ENCODE results near the gene ISLR. TPM values are rescaled to one million over a fixed set of nuclear protein-coding genes. Genes with fewer than 3 reads are reported as not detected.

ISLR gene
- polyA plus RNA-seq, 2 of the 4 experiments (the other 2 are of a cell fraction) = 0.10 to 0.43 TPM

- no peak for TF ChIP-seq RCOR1 (IDR thresholded peaks at IDR 0.05; ENCODE audit: low read depth, low read length)
- TF ChIP-seq HDAC2 (IDR thresholded peaks at IDR 0.05) = no peak
- peak; percentile 50 for TF ChIP-seq JUNB (IDR thresholded peaks at IDR 0.05)
- peak; percentile 35 to 44; a peak in 2 of 5 replicates for TF ChIP-seq EP300 (IDR thresholded peaks at IDR 0.05)
- TF ChIP-seq HOXB5 (CRISPR knock-in tag; IDR thresholded peaks at IDR 0.05) = no peak
- TF ChIP-seq FOSB (CRISPR knock-in tag; IDR thresholded peaks at IDR 0.05) = no peak
- TF ChIP-seq ZNF302 (CRISPR knock-in tag; IDR thresholded peaks at IDR 0.05) = no peak
- TF ChIP-seq MAFK (IDR thresholded peaks at IDR 0.05; ENCODE audit: partially characterized antibody) = no peak
- TF ChIP-seq JUN (IDR thresholded peaks at IDR 0.05) = peak in 1 of 2 experiments; percentile 74; a peak in 4 of 5 replicates
- peak; percentile 77 to 95 for TF ChIP-seq CEBPB (IDR thresholded peaks at IDR 0.05)
- TF ChIP-seq MYC (IDR thresholded peaks at IDR 0.05; ENCODE audit: borderline replicate concordance, low read length) = no peak
- no peak for TF ChIP-seq HOXB13 (CRISPR knock-in tag; IDR thresholded peaks at IDR 0.05; ENCODE audit: low read depth)
- no peak for TF ChIP-seq HOXA7 (CRISPR knock-in tag; IDR thresholded peaks at IDR 0.05)
- no peak for TF ChIP-seq SREBF2 (IDR thresholded peaks at IDR 0.05)
Observed at GRCh38 chr15:74200412-74200815, 26.9 kb downstream of the ISLR start (continued).

GRCh38 chr15:74200871-74201419, 27.4 kb downstream of the ISLR start:
- TF ChIP-seq MAX (IDR thresholded peaks at IDR 0.05) (peak; percentile 12), RCOR1 (IDR thresholded peaks at IDR 0.05; ENCODE audit: low read depth, low read length) (no peak)
- DNase-seq (ENCODE audit: low read depth in 1 of 2, low spot score in 1 of 2) (peak in 1 of 2 experiments; percentile 30), ATAC-seq (peak in 1 of 2 experiments; percentile 1; a peak in 1 of 6 replicates), FAIRE-seq (no peak)
- peaks cover 82% of the 10 kb centered on the region for H3K4me1 ChIP-seq
- no peaks in the 10 kb centered on the region for H3K9me3 ChIP-seq
- peak overlapping the region; percentile 95 for H3K4me2 ChIP-seq
- H3K4me3 ChIP-seq = peak overlapping the region; percentile 51
- CTCF ChIA-PET = interaction anchor here (1.1 to 6.4 kb wide), 5 partner anchors 10 to 107 kb away, joined by 4 to 33 read pairs (median 8); no protein-coding TSS in a partner anchor
- peak overlapping the region; percentile 90 to 97 for H3K27ac ChIP-seq
- 0% methylated on average over 7 of the region's 8 CpGs for WGBS (ENCODE audit: missing lambda C conversion rate)
- POLR2A ChIA-PET = interaction anchor here (0.5 to 2.0 kb wide), 5 partner anchors 13 to 153 kb away, joined by 3 to 10 read pairs (median 4); no protein-coding TSS in a partner anchor

- ATAC-seq = 0 out of 6 replicates have a peak, but pooled peaks of 1 of the 2 experiments have one; percentile 3
- Histone ChIP-seq H3K4me2 (peak overlapping the region; percentile 95), H3K4me1 (peaks cover 72% of the 10 kb centered on the region), H3K9me3 (no peaks in the 10 kb centered on the region), H3K4me3 (peak overlapping the region; percentile 51), H3K27ac (peak overlapping the region; percentile 90 to 97)
- ChIA-PET CTCF (interaction anchor here (0.7 to 6.4 kb wide), 10 partner anchors 8 to 106 kb away, joined by 3 to 33 read pairs (median 4); no protein-coding TSS in a partner anchor), POLR2A (interaction anchor here (1.3 to 1.6 kb wide), 3 partner anchors 13 to 66 kb away, joined by 3 to 5 read pairs (median 4); no protein-coding TSS in a partner anchor)
- no peak for TF ChIP-seq RAD21 (conservative IDR thresholded peaks at IDR 0.05 in 1 of 2, IDR thresholded peaks at IDR 0.05 in 1 of 2)
- no peak for TF ChIP-seq RFX5 (IDR thresholded peaks at IDR 0.05)
- no peak for TF ChIP-seq HES2 (IDR thresholded peaks at IDR 0.05)
- no peak for TF ChIP-seq MAZ (IDR thresholded peaks at IDR 0.05; ENCODE audit: borderline replicate concordance, low read depth, low read length)
- TF ChIP-seq JUN (IDR thresholded peaks at IDR 0.05) = no peak
- TF ChIP-seq CHD2 (IDR thresholded peaks at IDR 0.05; ENCODE audit: low read length, partially characterized antibody) = no peak
- no peak for TF ChIP-seq SMC3 (IDR thresholded peaks at IDR 0.05)
- no peak for TF ChIP-seq HDAC2 (IDR thresholded peaks at IDR 0.05)
- TF ChIP-seq E2F6 (IDR thresholded peaks at IDR 0.05; ENCODE audit: borderline replicate concordance, low read depth) = no peak
- 3% methylated on average over 7 of the region's 7 CpGs for WGBS (ENCODE audit: missing lambda C conversion rate)
- peak in 1 of 2 experiments; percentile 28 for DNase-seq (ENCODE audit: low read depth in 1 of 2, low spot score in 1 of 2)
- no peak for FAIRE-seq
Observed at GRCh38 chr15:74201710-74202420, 28.4 kb downstream of the ISLR start.

Measured in A549 (cell line).